ENCODE results near the gene KRTAP16-1. TPM values are rescaled to one million over a fixed set of nuclear protein-coding genes. Genes with fewer than 3 reads are reported as not detected.

Gene KRTAP16-1
- total RNA-seq (2014; rRNA removed; shearing (Covaris generic)): not detected in 2 replicates

GRCh38 chr17:41308918-41309359, at the start of gene KRTAP16-1:
Gene KRTAP16-1, minus strand, starts transcription at chr17:41309309. Its CDS starts 56 bp downstream, at chr17:41309253.

GRCh38 chr17:41350381-41350878, 41.3 kb upstream of the KRTAP16-1 start, which contains the start of gene KRT33A:
Gene KRT33A, minus strand, starts transcription at chr17:41350828. Its CDS starts 61 bp downstream, at chr17:41350767.

GRCh38 chr17:41315204-41315794, 6.2 kb upstream of the KRTAP16-1 start, which contains the start of gene KRTAP17-1:
Gene KRTAP17-1, minus strand, starts transcription at chr17:41315710. Its CDS starts 60 bp downstream, at chr17:41315650.

GRCh38 chr17:41301916-41302901, 6.9 kb downstream of the KRTAP16-1 start, which contains the start of gene KRTAP29-1:
Gene KRTAP29-1, minus strand, starts transcription at chr17:41302851. Its CDS starts 0 bp downstream, at chr17:41302851.

GRCh38 chr17:41275648-41276190, 33.4 kb downstream of the KRTAP16-1 start, which contains the start of gene KRTAP9-7:
Gene KRTAP9-7, plus strand, starts transcription at chr17:41275698. Its CDS starts 0 bp downstream, at chr17:41275698.

GRCh38 chr17:41265078-41265477, 44.0 kb downstream of the KRTAP16-1 start, which contains the start of gene KRTAP9-6:
Gene KRTAP9-6, plus strand, starts transcription at chr17:41265378. Its CDS starts 0 bp downstream, at chr17:41265378.

Small RNAs within 50 kb of the gene (small RNA-seq; reads per million reads assigned to genes)
- gene KRTAP9-10P: not detected

Other genes with a start within 250 kb of the KRTAP16-1 start
- gene KRTAP2-3, start 249.2 kb downstream of the KRTAP16-1 start, total RNA-seq (2014; rRNA removed; shearing (Covaris generic)): 0.29 TPM in 1 of 2 replicates, not detected in the other
- not detected in 2 replicates for gene KRTAP2-4, start 243.4 kb downstream of the KRTAP16-1 start, total RNA-seq (2014; rRNA removed; shearing (Covaris generic))
- not detected in 2 replicates for gene KRTAP4-7, start 225.2 kb downstream of the KRTAP16-1 start, total RNA-seq (2014; rRNA removed; shearing (Covaris generic))
- gene KRTAP4-8, start 211.2 kb downstream of the KRTAP16-1 start, total RNA-seq (2014; rRNA removed; shearing (Covaris generic)): not detected in 2 replicates
- not detected in 2 replicates for gene KRTAP4-16, start 207.1 kb downstream of the KRTAP16-1 start, total RNA-seq (2014; rRNA removed; shearing (Covaris generic))
- gene KRTAP4-9, start 203.9 kb downstream of the KRTAP16-1 start, total RNA-seq (2014; rRNA removed; shearing (Covaris generic)): not detected in 2 replicates
- gene KRTAP4-11, start 190.9 kb downstream of the KRTAP16-1 start, total RNA-seq (2014; rRNA removed; shearing (Covaris generic)): not detected in 2 replicates
- gene KRTAP4-12, start 185.1 kb downstream of the KRTAP16-1 start, total RNA-seq (2014; rRNA removed; shearing (Covaris generic)): not detected in 2 replicates
- gene KRTAP4-6, start 168.8 kb downstream of the KRTAP16-1 start, total RNA-seq (2014; rRNA removed; shearing (Covaris generic)): not detected in 2 replicates
- not detected in 2 replicates for gene KRTAP4-5, start 159.5 kb downstream of the KRTAP16-1 start, total RNA-seq (2014; rRNA removed; shearing (Covaris generic))
- not detected in 2 replicates for gene KRTAP4-4, start 148.6 kb downstream of the KRTAP16-1 start, total RNA-seq (2014; rRNA removed; shearing (Covaris generic))
- gene KRTAP4-3, start 141.1 kb downstream of the KRTAP16-1 start, total RNA-seq (2014; rRNA removed; shearing (Covaris generic)): not detected in 2 replicates
- not detected in 2 replicates for gene KRTAP4-2, start 131.1 kb downstream of the KRTAP16-1 start, total RNA-seq (2014; rRNA removed; shearing (Covaris generic))
- gene KRTAP4-1, start 124.4 kb downstream of the KRTAP16-1 start, total RNA-seq (2014; rRNA removed; shearing (Covaris generic)): not detected in 2 replicates
- gene KRTAP9-1, start 119.4 kb downstream of the KRTAP16-1 start, total RNA-seq (2014; rRNA removed; shearing (Covaris generic)): not detected in 2 replicates
- not detected in 2 replicates for gene KRTAP9-2, start 82.7 kb downstream of the KRTAP16-1 start, total RNA-seq (2014; rRNA removed; shearing (Covaris generic))
- not detected in 2 replicates for gene KRTAP9-3, start 76.9 kb downstream of the KRTAP16-1 start, total RNA-seq (2014; rRNA removed; shearing (Covaris generic))
- not detected in 2 replicates for gene KRTAP9-8, start 71.3 kb downstream of the KRTAP16-1 start, total RNA-seq (2014; rRNA removed; shearing (Covaris generic))
- not detected in 2 replicates for gene KRTAP9-4, start 59.6 kb downstream of the KRTAP16-1 start, total RNA-seq (2014; rRNA removed; shearing (Covaris generic))
- not detected in 2 replicates for gene KRTAP9-9, start 53.9 kb downstream of the KRTAP16-1 start, total RNA-seq (2014; rRNA removed; shearing (Covaris generic))
- gene KRTAP9-6, start 43.9 kb downstream of the KRTAP16-1 start, total RNA-seq (2014; rRNA removed; shearing (Covaris generic)): not detected in 2 replicates
- not detected in 2 replicates for gene KRTAP9-7, start 33.6 kb downstream of the KRTAP16-1 start, total RNA-seq (2014; rRNA removed; shearing (Covaris generic))
- not detected in 2 replicates for gene KRTAP29-1, start 6.5 kb downstream of the KRTAP16-1 start, total RNA-seq (2014; rRNA removed; shearing (Covaris generic))
- not detected in 2 replicates for gene KRTAP17-1, start 6.4 kb upstream of the KRTAP16-1 start, total RNA-seq (2014; rRNA removed; shearing (Covaris generic))
- not detected in 2 replicates for gene KRT33A, start 41.5 kb upstream of the KRTAP16-1 start, total RNA-seq (2014; rRNA removed; shearing (Covaris generic))
- gene KRT33B, start 60.5 kb upstream of the KRTAP16-1 start, total RNA-seq (2014; rRNA removed; shearing (Covaris generic)): 0.29 TPM in 1 of 2 replicates, not detected in the other
- 0.23 and 0.77 TPM in 2 replicates for gene KRT34, start 73.0 kb upstream of the KRTAP16-1 start, total RNA-seq (2014; rRNA removed; shearing (Covaris generic))
- gene KRT31, start 88.3 kb upstream of the KRTAP16-1 start, total RNA-seq (2014; rRNA removed; shearing (Covaris generic)): not detected in 2 replicates
- gene KRT37, start 115.3 kb upstream of the KRTAP16-1 start, total RNA-seq (2014; rRNA removed; shearing (Covaris generic)): not detected in 2 replicates
- gene KRT38, start 131.7 kb upstream of the KRTAP16-1 start, total RNA-seq (2014; rRNA removed; shearing (Covaris generic)): not detected in 2 replicates
- gene KRT32, start 158.1 kb upstream of the KRTAP16-1 start, total RNA-seq (2014; rRNA removed; shearing (Covaris generic)): 0.08 and 0.19 TPM in 2 replicates
- gene KRT35, start 171.8 kb upstream of the KRTAP16-1 start, total RNA-seq (2014; rRNA removed; shearing (Covaris generic)): not detected in 2 replicates
- gene KRT36, start 180.6 kb upstream of the KRTAP16-1 start, total RNA-seq (2014; rRNA removed; shearing (Covaris generic)): not detected in 2 replicates
- gene KRT13, start 196.3 kb upstream of the KRTAP16-1 start, total RNA-seq (2014; rRNA removed; shearing (Covaris generic)): not detected in 2 replicates
- gene KRT15, start 209.6 kb upstream of the KRTAP16-1 start, total RNA-seq (2014; rRNA removed; shearing (Covaris generic)): 11.1 and 18.7 TPM in 2 replicates
- 0.29 TPM in 1 of 2 replicates, not detected in the other for gene KRT19, start 219.0 kb upstream of the KRTAP16-1 start, total RNA-seq (2014; rRNA removed; shearing (Covaris generic))